ENCODE results near the gene KRTAP5-4.

The KRTAP5-4 gene

GRCh38 chr11:1572197-1573076 lies 49.5 kb downstream of the KRTAP5-4 start, which contains the start of gene DUSP8:
Gene DUSP8 (minus strand): TSS chr11:1572271. CDS start chr11:1565826, 6,445 bp downstream.
- DNase-seq (ENCODE audit: low read depth), result peak; percentile 38

DNA sequence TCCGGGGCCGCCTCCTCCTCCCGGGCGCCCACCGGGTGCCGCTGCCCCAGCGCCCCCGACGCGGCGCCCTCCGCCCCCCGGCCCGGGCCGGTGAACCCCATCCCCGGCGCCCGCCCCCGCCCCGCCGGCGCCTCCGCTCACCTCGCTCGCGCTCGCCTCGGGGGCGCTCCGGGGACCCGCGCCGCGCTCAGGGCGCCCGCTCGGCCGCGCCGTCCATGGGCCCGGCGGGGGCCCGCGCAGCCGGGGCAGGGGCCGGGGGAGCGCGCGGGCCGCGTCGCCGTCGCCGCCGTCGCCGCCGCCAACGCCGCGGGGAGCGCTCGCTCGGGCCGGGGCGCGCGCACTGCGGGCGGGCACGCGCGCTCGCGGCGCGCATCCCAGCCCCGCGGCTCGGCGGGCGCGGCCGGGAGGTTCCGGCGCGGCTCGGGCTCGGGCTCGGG lies 50.2 kb downstream of the KRTAP5-4 start:
- DNase-seq (ENCODE audit: low read depth), result no peak
